ENCODE measurements around the gene PNLIPRP2.

Gene PNLIPRP2

GRCh38 chr10:116612107-116612769 lies 8.5 kb upstream of the PNLIPRP2 start:
- DNase-seq (ENCODE audit: low spot score), result no peak

- no peak for DNase-seq (ENCODE audit: low spot score)
These were observed 7.3 kb upstream of the PNLIPRP2 start for GRCh38 chr10:116613471-116613870.

- DNase-seq (ENCODE audit: low spot score), result no peak
These were observed 6.0 kb upstream of the PNLIPRP2 start for GRCh38 chr10:116614796-116615195.

- DNase-seq (ENCODE audit: low spot score), result no peak
These were observed 5.5 kb upstream of the PNLIPRP2 start for GRCh38 chr10:116615199-116615776.

GRCh38 chr10:116621476-116621875 lies 723 bp downstream of the PNLIPRP2 start:
- DNase-seq (ENCODE audit: low spot score), result no peak

- DNase-seq (ENCODE audit: low spot score), result no peak
These were observed 1.3 kb downstream of the PNLIPRP2 start for GRCh38 chr10:116621934-116622655.

GRCh38 chr10:116625845-116626244 lies 5.1 kb downstream of the PNLIPRP2 start:
- no peak for DNase-seq (ENCODE audit: low spot score)

GRCh38 chr10:116626815-116627214 lies 6.1 kb downstream of the PNLIPRP2 start:
- no peak for DNase-seq (ENCODE audit: low spot score)

GRCh38 chr10:116627386-116627933 lies 6.7 kb downstream of the PNLIPRP2 start:
- DNase-seq (ENCODE audit: low spot score), result no peak

GRCh38 chr10:116629340-116629739 lies 8.6 kb downstream of the PNLIPRP2 start:
- no peak for DNase-seq (ENCODE audit: low spot score)

GRCh38 chr10:116630020-116630419 lies 9.3 kb downstream of the PNLIPRP2 start:
- DNase-seq (ENCODE audit: low spot score), result no peak

- DNase-seq (ENCODE audit: low spot score), result no peak
These were observed 11.1 kb downstream of the PNLIPRP2 start for GRCh38 chr10:116631871-116632295.

- DNase-seq (ENCODE audit: low spot score), result no peak
These were observed 12.0 kb downstream of the PNLIPRP2 start for GRCh38 chr10:116632596-116633215.

- no peak for DNase-seq (ENCODE audit: low spot score)
These were observed 12.5 kb downstream of the PNLIPRP2 start for GRCh38 chr10:116633216-116633600.

GRCh38 chr10:116634126-116634975 lies 13.6 kb downstream of the PNLIPRP2 start:
- no peak for DNase-seq (ENCODE audit: low spot score)

- no peak for DNase-seq (ENCODE audit: low spot score)
These were observed 15.6 kb downstream of the PNLIPRP2 start for GRCh38 chr10:116636385-116636784.

- no peak for DNase-seq (ENCODE audit: low spot score)
These were observed 16.2 kb downstream of the PNLIPRP2 start for GRCh38 chr10:116636976-116637375.

GRCh38 chr10:116637830-116638229 lies 17.1 kb downstream of the PNLIPRP2 start:
- no peak for DNase-seq (ENCODE audit: low spot score)

- DNase-seq (ENCODE audit: low spot score), result no peak
These were observed 25.7 kb downstream of the PNLIPRP2 start for GRCh38 chr10:116646502-116646901.

- no peak for DNase-seq (ENCODE audit: low spot score)
These were observed 28.1 kb downstream of the PNLIPRP2 start for GRCh38 chr10:116648903-116649302.

GRCh38 chr10:116653885-116654284 lies 33.1 kb downstream of the PNLIPRP2 start:
- DNase-seq (ENCODE audit: low spot score), result no peak

GRCh38 chr10:116654816-116655215 lies 34.1 kb downstream of the PNLIPRP2 start:
- no peak for DNase-seq (ENCODE audit: low spot score)
